NCI-H2029 (cell line): ENCODE measurements around the gene LRRTM4.
"Not testable (repeated sequence)": the region's sequence is repeated elsewhere in the genome, so short reads cannot be mapped to it uniquely, and the experiment has no call there.

Experiments
- DNase-seq: peaks from one replicate; lab custom pipeline; 2025; lab: John Stamatoyannopoulos, UW

LRRTM4 gene

GRCh38 chr2:76745605-76746004 is 776.6 kb downstream of the LRRTM4 start:
- no peak for DNase-seq

GRCh38 chr2:76737607-76738006 is 784.6 kb downstream of the LRRTM4 start:
- DNase-seq, result no peak

GRCh38 chr2:76733736-76734135 is 788.4 kb downstream of the LRRTM4 start:
- no peak for DNase-seq

DNA sequence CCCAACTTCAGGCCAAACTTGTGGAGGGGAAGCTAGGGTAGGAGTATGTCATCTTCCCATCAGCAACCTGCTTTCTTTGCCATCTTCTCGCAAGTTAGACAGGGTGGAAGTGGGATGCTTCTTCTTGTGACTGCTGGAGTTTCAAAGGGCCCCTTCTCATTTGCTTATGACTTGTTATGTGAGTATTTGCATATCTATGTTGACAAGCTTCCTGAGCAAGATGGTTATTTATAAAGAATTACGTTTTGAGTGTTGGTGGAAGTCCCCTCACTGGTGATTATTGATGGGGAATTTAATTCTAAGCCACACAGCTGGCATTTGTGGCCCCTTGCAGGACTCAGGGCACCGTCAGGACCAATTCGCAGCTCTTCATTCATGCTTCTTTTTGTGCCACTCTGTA is 791.0 kb downstream of the LRRTM4 start:
- no peak for DNase-seq

DNA sequence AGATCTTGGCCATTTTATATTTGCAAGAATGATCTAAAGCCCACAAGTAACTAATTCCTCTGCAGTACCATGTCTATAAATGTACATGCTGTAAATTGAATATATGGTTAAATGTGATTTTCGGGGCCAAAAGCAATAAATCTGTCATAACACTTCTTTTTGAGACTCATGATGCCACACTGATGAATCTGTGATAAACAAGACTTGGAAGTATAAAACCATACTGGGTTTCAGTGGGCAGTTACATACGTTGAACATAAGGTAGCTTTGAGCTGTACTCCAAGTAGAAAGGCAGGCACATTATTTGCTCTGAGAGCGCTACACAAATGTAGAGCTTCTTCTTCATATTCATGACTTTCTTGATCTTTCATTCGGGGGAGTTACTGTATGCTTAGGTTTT is 792.2 kb downstream of the LRRTM4 start:
- DNase-seq, result no peak

DNA sequence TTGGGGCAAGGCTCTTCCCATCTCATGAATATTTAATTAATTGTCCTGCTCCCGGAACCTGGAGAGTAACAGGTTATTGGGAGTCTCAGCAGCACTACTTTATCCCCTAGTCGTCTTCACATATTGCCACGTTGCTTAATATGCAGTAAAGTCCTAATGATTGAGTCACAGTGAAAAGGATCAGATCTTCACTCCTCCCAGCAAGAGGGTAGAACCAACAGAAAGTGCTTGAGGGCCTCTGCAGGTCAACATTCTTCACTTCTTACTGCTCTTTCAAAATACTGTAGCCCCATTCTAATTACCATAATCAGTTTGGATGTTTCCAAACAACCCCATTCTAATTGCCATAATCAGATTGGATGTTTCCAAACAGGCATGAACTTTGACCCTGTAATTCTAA is 801.0 kb downstream of the LRRTM4 start:
- no peak for DNase-seq

GRCh38 chr2:76713312-76713711 is 808.9 kb downstream of the LRRTM4 start:
- no peak for DNase-seq

DNA sequence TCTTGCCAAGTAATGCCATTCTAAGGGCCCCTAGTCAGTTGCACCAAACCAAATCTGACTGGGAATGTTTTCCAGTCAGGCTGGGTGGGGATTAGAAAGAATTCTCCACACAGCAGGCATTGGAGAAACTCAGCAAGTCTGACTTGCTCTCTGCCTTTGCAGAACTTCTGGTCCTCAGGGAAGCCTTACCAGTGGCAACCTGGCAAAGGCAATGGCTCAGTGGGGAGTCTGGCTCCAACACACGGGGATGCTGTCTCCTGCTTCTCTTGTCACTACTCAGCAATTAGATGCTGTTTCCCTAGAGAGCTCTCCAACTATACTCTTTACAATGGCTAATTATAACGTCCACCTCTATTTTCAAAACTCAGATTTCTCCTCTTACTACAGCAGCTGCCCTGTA is 810.7 kb downstream of the LRRTM4 start:
- DNase-seq, result no peak

- no peak for DNase-seq
Measured at GRCh38 chr2:76700894-76701293, 821.3 kb downstream of the LRRTM4 start.

GRCh38 chr2:76697998-76698713 is 824.0 kb downstream of the LRRTM4 start:
- DNase-seq, result not testable (repeated sequence)
